Stimulated activated naive CD8-positive, alpha-beta T cell treated with anti-CD3 and anti-CD28 coated beads, Interleukin-15, amount 100 ng/mL, for 72 hours (primary cell): ENCODE results near the gene PHF24.

Experiments
- ATAC-seq: fragments of 150-1000 bp; cut with Tn5 transposase; 2 replicates; pipeline ENCODE4 v1.10.0; 2021; ENCODE audit warnings: mild to moderate bottlenecking, moderate library complexity
- DNase-seq, 2 donors: peaks; one replicate each; pipeline ENCODE4 v3.0.0; 2021 to 2022
- H3K27ac Mint-ChIP-seq, 2 donors: one replicate each; pipeline ENCODE4 v1.8.0; 2022; ENCODE audit warnings: mild to moderate bottlenecking in 2 of 2, mixed read lengths in 2 of 2, moderate library complexity in 2 of 2
- H3K27me3 Mint-ChIP-seq: one replicate; pipeline ENCODE4 v1.8.0; 2022; ENCODE audit warnings: mixed read lengths
- H3K4me1 Mint-ChIP-seq: one replicate; pipeline ENCODE4 v1.8.0; 2022; ENCODE audit warnings: mild to moderate bottlenecking, mixed read lengths
- H3K4me3 Mint-ChIP-seq, 2 donors: one replicate each; pipeline ENCODE4 v1.8.0; 2022; ENCODE audit warnings: mild to moderate bottlenecking in 2 of 2, mixed read lengths in 2 of 2, moderate library complexity in 1 of 2
- H3K9me3 Mint-ChIP-seq, 2 donors: one replicate each; pipeline ENCODE4 v1.8.0; 2022; ENCODE audit warnings: mixed read lengths in 2 of 2

PHF24 gene

GRCh38 chr9:34971146-34971811 lies 13.2 kb downstream of the PHF24 start:
- no peak overlapping the region for H3K4me3 Mint-ChIP-seq
- H3K27me3 Mint-ChIP-seq: peaks cover 14% of the 10 kb centered on the region
- DNase-seq: no peak
- H3K27ac Mint-ChIP-seq: peak overlapping the region in 1 of 2 donors; percentile 20
- H3K9me3 Mint-ChIP-seq: no peaks in the 10 kb centered on the region
- no peaks in the 10 kb centered on the region for H3K4me1 Mint-ChIP-seq
- no peak for ATAC-seq

- Mint-ChIP-seq H3K27me3 (no peaks in the 10 kb centered on the region), H3K9me3 (no peaks in the 10 kb centered on the region), H3K4me1 (no peaks in the 10 kb centered on the region), H3K27ac (no peak overlapping the region), H3K4me3 (no peak overlapping the region)
- DNase-seq (no peak), ATAC-seq (no peak)
These were observed 16.6 kb downstream of the PHF24 start for GRCh38 chr9:34974664-34975063.

- no peak for ATAC-seq
- Mint-ChIP-seq H3K27me3 (no peaks in the 10 kb centered on the region), H3K4me3 (no peak overlapping the region), H3K27ac (no peak overlapping the region), H3K4me1 (no peaks in the 10 kb centered on the region), H3K9me3 (no peaks in the 10 kb centered on the region)
- no peak for DNase-seq
These were observed 18.4 kb downstream of the PHF24 start for GRCh38 chr9:34976441-34976840.

- DNase-seq: no peak
- no peak for ATAC-seq
- H3K27ac Mint-ChIP-seq: no peak overlapping the region
These were observed 18.9 kb downstream of the PHF24 start for GRCh38 chr9:34976992-34977391.

GRCh38 chr9:34980181-34980761 lies 22.2 kb downstream of the PHF24 start:
- Mint-ChIP-seq H3K27ac (no peak overlapping the region), H3K9me3 (no peaks in the 10 kb centered on the region), H3K4me1 (peaks cover 33% of the 10 kb centered on the region), H3K4me3 (no peak overlapping the region), H3K27me3 (no peaks in the 10 kb centered on the region)
- DNase-seq: no peak
- no peak for ATAC-seq

More at GRCh38 chr9:34976992-34977391, 18.9 kb downstream of the PHF24 start:
- H3K4me1 Mint-ChIP-seq: no peaks in the 10 kb centered on the region
- H3K9me3 Mint-ChIP-seq: no peaks in the 10 kb centered on the region
- no peaks in the 10 kb centered on the region for H3K27me3 Mint-ChIP-seq
- H3K4me3 Mint-ChIP-seq: no peak overlapping the region

- H3K4me3 Mint-ChIP-seq: no peak overlapping the region
- H3K27ac Mint-ChIP-seq: no peak overlapping the region
- no peak for DNase-seq
- ATAC-seq: no peak
- H3K27me3 Mint-ChIP-seq: no peaks in the 10 kb centered on the region
- H3K9me3 Mint-ChIP-seq: no peaks in the 10 kb centered on the region
- H3K4me1 Mint-ChIP-seq: peaks cover 54% of the 10 kb centered on the region
These were observed 24.3 kb downstream of the PHF24 start for GRCh38 chr9:34982361-34982760.

GRCh38 chr9:34983209-34983608 lies 25.1 kb downstream of the PHF24 start:
- H3K4me3 Mint-ChIP-seq: no peak overlapping the region
- no peaks in the 10 kb centered on the region for H3K27me3 Mint-ChIP-seq
- H3K4me1 Mint-ChIP-seq: peaks cover 62% of the 10 kb centered on the region
- no peak overlapping the region for H3K27ac Mint-ChIP-seq
- H3K9me3 Mint-ChIP-seq: no peaks in the 10 kb centered on the region
- no peak for DNase-seq
- no peak for ATAC-seq

- no peaks in the 10 kb centered on the region for H3K27me3 Mint-ChIP-seq
- H3K9me3 Mint-ChIP-seq: no peaks in the 10 kb centered on the region
- H3K27ac Mint-ChIP-seq: no peak overlapping the region
- no peak for ATAC-seq
- peaks cover 70% of the 10 kb centered on the region for H3K4me1 Mint-ChIP-seq
- no peak overlapping the region for H3K4me3 Mint-ChIP-seq
- no peak for DNase-seq
These were observed 26.0 kb downstream of the PHF24 start for GRCh38 chr9:34984049-34984448.

- peak overlapping the region in 1 of 2 donors; percentile 23 for H3K27ac Mint-ChIP-seq
- H3K4me1 Mint-ChIP-seq: peaks cover 74% of the 10 kb centered on the region
- no peak for ATAC-seq
These were observed 27.3 kb downstream of the PHF24 start for GRCh38 chr9:34985311-34985899.

GRCh38 chr9:34986540-34987047 lies 28.5 kb downstream of the PHF24 start:
- DNase-seq (peak in 1 of 2 donors; percentile 51), ATAC-seq (peak; percentile 2)
- Mint-ChIP-seq H3K4me3 (peak overlapping the region in 1 of 2 donors; percentile 57), H3K4me1 (peaks cover 86% of the 10 kb centered on the region), H3K9me3 (no peaks in the 10 kb centered on the region), H3K27ac (peak overlapping the region in 1 of 2 donors; percentile 84), H3K27me3 (no peaks in the 10 kb centered on the region)

More at GRCh38 chr9:34985311-34985899, 27.3 kb downstream of the PHF24 start:
- Mint-ChIP-seq H3K9me3 (no peaks in the 10 kb centered on the region), H3K4me3 (no peak overlapping the region), H3K27me3 (no peaks in the 10 kb centered on the region)
- DNase-seq: peak; percentile 52 to 61

- Mint-ChIP-seq H3K4me3 (peak overlapping the region; percentile 16 to 57), H3K27ac (no peak overlapping the region), H3K9me3 (no peaks in the 10 kb centered on the region), H3K4me1 (peaks cover 90% of the 10 kb centered on the region), H3K27me3 (no peaks in the 10 kb centered on the region)
- DNase-seq (no peak), ATAC-seq (no peak)
These were observed 29.2 kb downstream of the PHF24 start for GRCh38 chr9:34987160-34987901.

GRCh38 chr9:34988218-34989002 lies 30.3 kb downstream of the PHF24 start:
- Mint-ChIP-seq H3K4me3 (peak overlapping the region; percentile 85 to 91), H3K9me3 (no peaks in the 10 kb centered on the region), H3K27ac (peak overlapping the region; percentile 87 to 95), H3K27me3 (no peaks in the 10 kb centered on the region), H3K4me1 (peaks cover 90% of the 10 kb centered on the region)
- DNase-seq: peak; percentile 38 to 44
- peak; percentile 0 for ATAC-seq

GRCh38 chr9:34989003-34989945 lies 31.2 kb downstream of the PHF24 start, which contains the start of gene DNAJB5:
Gene DNAJB5 (plus strand): TSS chr9:34989745. CDS start chr9:34990631, 886 bp downstream.
- no peaks in the 10 kb centered on the region for H3K27me3 Mint-ChIP-seq
- ATAC-seq (peak; percentile 92), DNase-seq (peak; percentile 97 to 98)
- no peaks in the 10 kb centered on the region for H3K9me3 Mint-ChIP-seq
- H3K4me1 Mint-ChIP-seq: peaks cover 90% of the 10 kb centered on the region
- peak within 1 kb of the TSS; percentile 87 to 95 for H3K27ac Mint-ChIP-seq
- peak within 1 kb of the TSS; percentile 85 to 91 for H3K4me3 Mint-ChIP-seq
